Mammary epithelial cell (primary cell): Measurements from ENCODE around the gene CPLX1.

ENCODE experiments used
- CTCF ChIP-seq, 2 donors: IDR thresholded peaks in 1 of 2; conservative IDR thresholded peaks in 1 of 2; 2 replicates each; pipeline ENCODE4 v1.5.1; 2011 to 2012; ENCODE audit warnings: inconsistent platforms in 2 of 2, low read length in 2 of 2, mild to moderate bottlenecking in 2 of 2, control low read depth in 1 of 2, low read depth in 1 of 2; ENCODE audit not compliant: insufficient read depth in 1 of 2; ENCODE audit errors: extremely low read depth in 1 of 2
- EZH2 ChIP-seq: IDR thresholded peaks from 2 replicates; pipeline ENCODE4 v1.6.1; 2012; ENCODE audit warnings: low read length, inconsistent platforms, borderline replicate concordance

DNA sequence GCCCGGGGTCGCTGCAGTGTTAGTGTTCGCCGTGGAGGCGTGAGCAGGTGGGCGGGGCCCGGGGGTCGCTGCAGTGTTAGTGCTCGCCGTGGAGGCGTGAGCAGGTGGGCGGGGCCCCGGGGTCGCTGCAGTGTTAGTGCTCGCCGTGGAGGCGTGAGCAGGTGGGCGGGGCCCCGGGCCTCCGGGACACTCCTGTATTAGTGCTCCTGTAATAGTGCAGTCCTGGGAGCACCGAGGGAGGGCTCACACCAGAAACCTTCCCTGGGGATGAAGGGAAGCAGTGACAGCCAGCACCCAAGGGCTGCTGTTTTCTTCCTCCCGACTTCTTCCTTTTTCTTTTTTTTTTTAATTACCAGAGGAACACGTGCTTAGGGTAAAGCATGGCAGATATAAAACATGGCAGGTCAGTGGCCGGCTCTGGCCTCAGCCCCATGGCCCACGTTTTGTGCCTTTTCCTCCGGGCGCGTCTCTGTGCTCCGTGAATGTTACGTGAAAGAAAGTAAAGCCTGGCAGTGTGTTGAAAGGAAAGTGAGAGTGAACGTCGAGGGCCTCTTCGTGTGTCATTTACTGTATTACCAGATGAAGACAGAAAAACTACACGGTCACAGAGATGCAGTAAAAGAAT, 78.3 kb downstream of the CPLX1 start:
- TF ChIP-seq CTCF (conservative IDR thresholded peaks at IDR 0.05 in 1 of 2, IDR thresholded peaks at IDR 0.05 in 1 of 2; ENCODE audit: extremely low read depth in 1 of 2, insufficient read depth in 1 of 2, low read depth in 1 of 2, low read length in 2 of 2) (no peak), EZH2 (no peak)
